ENCODE results near the gene PAM16.

Gene PAM16

DNA sequence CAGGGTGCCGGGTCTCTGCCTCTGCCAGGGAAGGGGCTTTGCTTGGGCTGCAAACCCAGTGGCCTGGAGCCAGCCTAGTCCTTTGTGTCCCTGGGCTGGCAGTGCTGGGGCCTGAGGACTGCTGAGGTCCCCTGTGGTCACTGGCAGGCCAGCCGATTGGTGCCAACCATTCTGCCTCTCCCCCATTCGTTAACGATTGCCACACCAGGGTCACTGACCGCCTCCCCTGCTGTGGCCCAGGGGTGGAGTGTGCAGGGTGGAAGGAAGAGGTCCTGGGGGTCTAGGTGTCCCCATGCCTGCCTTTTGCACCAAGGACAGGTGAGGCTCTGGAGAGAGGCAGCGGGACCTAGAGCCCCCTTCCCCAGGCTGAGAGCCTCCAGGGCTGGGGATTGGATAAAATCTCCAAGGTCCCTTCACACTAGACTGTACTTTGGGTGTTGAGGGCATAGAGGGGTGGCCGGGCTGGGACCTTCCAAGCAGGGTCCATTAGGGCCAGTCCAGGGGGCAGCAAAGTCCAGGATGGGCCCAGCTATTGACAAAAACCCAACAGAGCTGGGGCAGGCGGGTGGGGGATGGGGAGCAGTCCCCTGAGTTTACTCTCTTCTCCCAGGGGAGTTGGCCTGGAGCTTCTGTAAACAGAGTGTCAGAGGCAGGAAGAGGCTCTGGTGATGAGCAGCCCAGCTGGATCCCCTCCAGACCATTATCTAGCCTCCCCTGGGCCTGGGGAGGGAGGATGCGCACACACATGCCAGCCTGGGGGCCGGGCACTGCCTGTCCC is 21.6 kb upstream of the PAM16 start:
- no peaks in the 10 kb centered on the region; a peak in 1 of 3 replicates for H3K36me3 ChIP-seq (ENCODE audit: control insufficient read depth in 2 of 2, insufficient read depth in 1 of 2, low read length in 2 of 2)
- peak overlapping the region; percentile 45 for H3K4me3 ChIP-seq (ENCODE audit: low read depth, low read length)
- H3K4me1 ChIP-seq (ENCODE audit: control insufficient read depth, insufficient read depth, low read length), result peaks cover 21% of the 10 kb centered on the region
- no peaks in the 10 kb centered on the region for H3K9me3 ChIP-seq (ENCODE audit: control insufficient read depth, insufficient read depth, low read depth, low read length)
- ChIA-PET CTCF (interaction anchor here (0.6 to 3.3 kb wide), 3 partner anchors 13 to 173 kb away, joined by 3 to 32 read pairs (median 12); no protein-coding TSS in a partner anchor), POLR2A (interaction anchor here (0.5 to 1.5 kb wide), 3 partner anchors 14 to 705 kb away, joined by 3 to 4 read pairs (median 4); partner anchors contain the start of gene PAM16)
- no peak overlapping the region; the same call in 1 of the 2 replicates for H3K27ac ChIP-seq (ENCODE audit: extremely low read depth, low read depth, low read length)
- TF ChIP-seq, protein P1, sequence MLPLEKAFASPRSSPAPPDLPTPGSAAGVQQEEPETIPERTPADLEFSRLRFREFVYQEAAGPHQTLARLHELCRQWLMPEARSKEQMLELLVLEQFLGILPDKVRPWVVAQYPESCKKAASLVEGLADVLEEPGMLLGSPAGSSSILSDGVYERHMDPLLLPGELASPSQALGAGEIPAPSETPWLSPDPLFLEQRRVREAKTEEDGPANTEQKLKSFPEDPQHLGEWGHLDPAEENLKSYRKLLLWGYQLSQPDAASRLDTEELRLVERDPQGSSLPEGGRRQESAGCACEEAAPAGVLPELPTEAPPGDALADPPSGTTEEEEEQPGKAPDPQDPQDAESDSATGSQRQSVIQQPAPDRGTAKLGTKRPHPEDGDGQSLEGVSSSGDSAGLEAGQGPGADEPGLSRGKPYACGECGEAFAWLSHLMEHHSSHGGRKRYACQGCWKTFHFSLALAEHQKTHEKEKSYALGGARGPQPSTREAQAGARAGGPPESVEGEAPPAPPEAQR (tag by site-specific recombination; IDR thresholded peaks at IDR 0.05), result no peak
- TF ChIP-seq, protein P2, sequence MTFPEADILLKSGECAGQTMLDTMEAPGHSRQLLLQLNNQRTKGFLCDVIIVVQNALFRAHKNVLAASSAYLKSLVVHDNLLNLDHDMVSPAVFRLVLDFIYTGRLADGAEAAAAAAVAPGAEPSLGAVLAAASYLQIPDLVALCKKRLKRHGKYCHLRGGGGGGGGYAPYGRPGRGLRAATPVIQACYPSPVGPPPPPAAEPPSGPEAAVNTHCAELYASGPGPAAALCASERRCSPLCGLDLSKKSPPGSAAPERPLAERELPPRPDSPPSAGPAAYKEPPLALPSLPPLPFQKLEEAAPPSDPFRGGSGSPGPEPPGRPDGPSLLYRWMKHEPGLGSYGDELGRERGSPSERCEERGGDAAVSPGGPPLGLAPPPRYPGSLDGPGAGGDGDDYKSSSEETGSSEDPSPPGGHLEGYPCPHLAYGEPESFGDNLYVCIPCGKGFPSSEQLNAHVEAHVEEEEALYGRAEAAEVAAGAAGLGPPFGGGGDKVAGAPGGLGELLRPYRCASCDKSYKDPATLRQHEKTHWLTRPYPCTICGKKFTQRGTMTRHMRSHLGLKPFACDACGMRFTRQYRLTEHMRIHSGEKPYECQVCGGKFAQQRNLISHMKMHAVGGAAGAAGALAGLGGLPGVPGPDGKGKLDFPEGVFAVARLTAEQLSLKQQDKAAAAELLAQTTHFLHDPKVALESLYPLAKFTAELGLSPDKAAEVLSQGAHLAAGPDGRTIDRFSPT (tag by site-specific recombination; IDR thresholded peaks at IDR 0.05), result peak; percentile 7; the same call in 1 of the 2 replicates
- TF ChIP-seq ZNF544 (tag by site-specific recombination; IDR thresholded peaks at IDR 0.05) (no peak), ZNF830 (tag by site-specific recombination; IDR thresholded peaks at IDR 0.05; ENCODE audit: low read depth) (no peak), FEZF1 (tag by site-specific recombination; IDR thresholded peaks at IDR 0.05) (no peak), ZBTB17 (tag by site-specific recombination; IDR thresholded peaks at IDR 0.05) (no peak), KLF16 (tag by site-specific recombination; IDR thresholded peaks at IDR 0.05) (no peak), ZNF624 (tag by site-specific recombination; IDR thresholded peaks at IDR 0.05) (no peak), ZNF530 (tag by site-specific recombination; IDR thresholded peaks at IDR 0.05; ENCODE audit: low read depth) (no peak), ZNF664 (tag by site-specific recombination; IDR thresholded peaks at IDR 0.05) (no peak), IKZF3 (tag by site-specific recombination; IDR thresholded peaks at IDR 0.05) (0 out of 2 replicates have a peak, but pooled peaks have one; percentile 4), HOXA7 (CRISPR knock-in tag; IDR thresholded peaks at IDR 0.05; ENCODE audit: borderline replicate concordance) (no peak), ZNF16 (tag by site-specific recombination; IDR thresholded peaks at IDR 0.05; ENCODE audit: low read depth) (no peak), ZNF335 (tag by site-specific recombination; conservative IDR thresholded peaks at IDR 0.05) (peak; percentile 52; the same call in 1 of the 2 replicates), TCF7L2 (IDR thresholded peaks at IDR 0.05; ENCODE audit: borderline replicate concordance, low read depth, low read length) (no peak), MZF1 (tag by site-specific recombination; IDR thresholded peaks at IDR 0.05; ENCODE audit: borderline replicate concordance) (no peak), ZNF155 (tag by site-specific recombination; IDR thresholded peaks at IDR 0.05) (no peak), ZFHX2 (tag by site-specific recombination; conservative IDR thresholded peaks at IDR 0.05) (no peak), ZNF433 (tag by site-specific recombination; IDR thresholded peaks at IDR 0.05; ENCODE audit: low read depth) (no peak), ZNF670 (tag by site-specific recombination; IDR thresholded peaks at IDR 0.05; ENCODE audit: low read depth) (no peak), OVOL3 (tag by site-specific recombination; IDR thresholded peaks at IDR 0.05) (no peak)
- TF ChIP-seq, protein P3, sequence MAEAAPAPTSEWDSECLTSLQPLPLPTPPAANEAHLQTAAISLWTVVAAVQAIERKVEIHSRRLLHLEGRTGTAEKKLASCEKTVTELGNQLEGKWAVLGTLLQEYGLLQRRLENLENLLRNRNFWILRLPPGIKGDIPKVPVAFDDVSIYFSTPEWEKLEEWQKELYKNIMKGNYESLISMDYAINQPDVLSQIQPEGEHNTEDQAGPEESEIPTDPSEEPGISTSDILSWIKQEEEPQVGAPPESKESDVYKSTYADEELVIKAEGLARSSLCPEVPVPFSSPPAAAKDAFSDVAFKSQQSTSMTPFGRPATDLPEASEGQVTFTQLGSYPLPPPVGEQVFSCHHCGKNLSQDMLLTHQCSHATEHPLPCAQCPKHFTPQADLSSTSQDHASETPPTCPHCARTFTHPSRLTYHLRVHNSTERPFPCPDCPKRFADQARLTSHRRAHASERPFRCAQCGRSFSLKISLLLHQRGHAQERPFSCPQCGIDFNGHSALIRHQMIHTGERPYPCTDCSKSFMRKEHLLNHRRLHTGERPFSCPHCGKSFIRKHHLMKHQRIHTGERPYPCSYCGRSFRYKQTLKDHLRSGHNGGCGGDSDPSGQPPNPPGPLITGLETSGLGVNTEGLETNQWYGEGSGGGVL (tag by site-specific recombination; IDR thresholded peaks at IDR 0.05), result peak; percentile 68
